Cardiac fibroblast (primary cell): ENCODE results near the gene HECW1.
A peak's percentile ranks its signal among the peaks of the same experiment; 100 is the strongest.

Experiments
- DNase-seq, 2 donors: peaks; one replicate each; pipeline versions ENCODE4 v3.0.0 to v3.0.0-alpha.2; 2010; ENCODE audit warnings: low read depth in 2 of 2
- H3K4me3 ChIP-seq, 2 donors: replicated peaks in 1 of 2; 1 replicate in 1 of 2; 2 replicates in 1 of 2; pipeline ENCODE4 v1.5.1; 2011; ENCODE audit warnings: low read depth in 2 of 2, low read length in 2 of 2, mild to moderate bottlenecking in 2 of 2, moderate library complexity in 1 of 2
- CTCF ChIP-seq: IDR thresholded peaks from one replicate; pipeline ENCODE4 v1.5.1; 2011; ENCODE audit warnings: low read depth, mild to moderate bottlenecking, low read length, inconsistent platforms

Gene HECW1

GRCh38 chr7:43377196-43377960 is 264.9 kb downstream of the HECW1 start:
- no peak for TF ChIP-seq CTCF
- no peak overlapping the region for H3K4me3 ChIP-seq
- peak in 1 of 2 donors; percentile 10 for DNase-seq

- no peak overlapping the region for H3K4me3 ChIP-seq
- DNase-seq: no peak
- no peak for TF ChIP-seq CTCF
Observed at GRCh38 chr7:43379210-43379609, 266.8 kb downstream of the HECW1 start.

- DNase-seq: no peak
- no peak for TF ChIP-seq CTCF
- H3K4me3 ChIP-seq: no peak overlapping the region
Observed at GRCh38 chr7:43384616-43385308, 272.3 kb downstream of the HECW1 start.

GRCh38 chr7:43385309-43385680 is 272.8 kb downstream of the HECW1 start:
- no peak for DNase-seq
- H3K4me3 ChIP-seq: no peak overlapping the region
- TF ChIP-seq CTCF: no peak

- no peak overlapping the region for H3K4me3 ChIP-seq
- DNase-seq: peak in 1 of 2 donors; percentile 18
- TF ChIP-seq CTCF: no peak
Observed at GRCh38 chr7:43385856-43386255, 273.4 kb downstream of the HECW1 start.

GRCh38 chr7:43387932-43388331 is 275.5 kb downstream of the HECW1 start:
- no peak overlapping the region for H3K4me3 ChIP-seq
- TF ChIP-seq CTCF: no peak
- no peak for DNase-seq
